ENCODE measurements around the gene MYO15B.

GRCh38 chr17:75542728-75543336 lies 44.8 kb upstream of the MYO15B start:
- TF ChIP-seq POLR2A (IDR thresholded peaks at IDR 0.05): no peak
- no peak for TF ChIP-seq CTCF (IDR thresholded peaks at IDR 0.05)

All from uterus (tissue), 2 donors.